Measurements from ENCODE around the gene GAS2L1.

GRCh38 chr22:29348041-29348440 is 41.6 kb downstream of the GAS2L1 start:
- TF ChIP-seq CTCF (conservative IDR thresholded peaks at IDR 0.05; ENCODE audit: low read depth, low read length) (no peak), ELK1 (IDR thresholded peaks at IDR 0.05; ENCODE audit: borderline replicate concordance, low read depth, low read length) (no peak), MXI1 (IDR thresholded peaks at IDR 0.05; ENCODE audit: borderline replicate concordance, low read depth, low read length) (no peak), BHLHE40 (IDR thresholded peaks at IDR 0.05; ENCODE audit: low read depth, low read length) (no peak), SMC3 (IDR thresholded peaks at IDR 0.05; ENCODE audit: low read depth, low read length) (no peak), POLR2A (IDR thresholded peaks at IDR 0.05; ENCODE audit: low read depth, low read length) (no peak), RCOR1 (IDR thresholded peaks at IDR 0.05; ENCODE audit: insufficient replicate concordance, low read length) (no peak), FOS (IDR thresholded peaks at IDR 0.05; ENCODE audit: low read depth, low read length) (no peak), CEBPB (IDR thresholded peaks at IDR 0.05; ENCODE audit: low read depth, low read length) (no peak), NFE2L2 (IDR thresholded peaks at IDR 0.05; ENCODE audit: low read depth, low read length) (no peak), USF2 (IDR thresholded peaks at IDR 0.05; ENCODE audit: low read depth, low read length) (no peak), RAD21 (IDR thresholded peaks at IDR 0.05; ENCODE audit: low read length) (no peak), RFX5 (IDR thresholded peaks at IDR 0.05; ENCODE audit: low read depth, low read length) (no peak), MAZ (IDR thresholded peaks at IDR 0.05; ENCODE audit: borderline replicate concordance, low read depth, low read length) (no peak)

Measured in IMR-90 (cell line).